ENCODE results near the gene ZNF367. TPM values are rescaled to one million over a fixed set of nuclear protein-coding genes. Genes with fewer than 3 reads are reported as not detected.

ZNF367 gene
- 0.68 and 1.8 TPM in 2 replicates for total RNA-seq

GRCh38 chr9:96418083-96418919, at the start of gene ZNF367:
Gene ZNF367, minus strand, starts transcription at chr9:96418370. Its CDS starts 338 bp downstream, at chr9:96418032.
- DNase-seq (ENCODE audit: extremely low read depth, low read depth, low spot score), result no peak

GRCh38 chr9:96467784-96468183, 49.6 kb upstream of the ZNF367 start:
- no peak for DNase-seq (ENCODE audit: extremely low read depth, low read depth, low spot score)

- DNase-seq (ENCODE audit: extremely low read depth, low read depth, low spot score), result no peak
These were observed 46.3 kb upstream of the ZNF367 start for GRCh38 chr9:96464426-96464825.

- no peak for DNase-seq (ENCODE audit: extremely low read depth, low read depth, low spot score)
These were observed 44.4 kb upstream of the ZNF367 start for GRCh38 chr9:96462541-96462940.

GRCh38 chr9:96461336-96461735, 43.2 kb upstream of the ZNF367 start:
- DNase-seq (ENCODE audit: extremely low read depth, low read depth, low spot score), result no peak

- DNase-seq (ENCODE audit: extremely low read depth, low read depth, low spot score), result no peak
These were observed 42.7 kb upstream of the ZNF367 start for GRCh38 chr9:96460882-96461281.

DNA sequence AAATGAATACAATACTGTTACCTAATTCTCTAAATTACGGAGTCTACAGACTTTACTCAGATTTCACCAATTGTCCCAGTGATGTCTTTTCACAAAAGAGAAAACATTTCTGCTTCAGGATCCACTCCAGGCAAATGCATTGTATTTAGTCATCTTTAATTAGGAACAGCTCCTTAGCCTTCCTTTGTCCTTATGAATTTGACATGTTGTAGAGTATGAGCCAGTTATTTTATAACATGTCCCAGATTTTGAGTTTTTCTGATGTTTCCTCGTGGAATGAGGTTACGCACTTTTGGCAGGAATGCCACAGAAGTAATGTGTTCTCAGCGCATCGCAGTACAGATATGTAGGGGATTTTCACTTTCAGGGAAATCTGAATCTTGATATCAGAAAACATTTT, 42.3 kb upstream of the ZNF367 start:
- DNase-seq (ENCODE audit: extremely low read depth, low read depth, low spot score), result no peak

- no peak for DNase-seq (ENCODE audit: extremely low read depth, low read depth, low spot score)
These were observed 41.3 kb upstream of the ZNF367 start for GRCh38 chr9:96459268-96460007.

DNA sequence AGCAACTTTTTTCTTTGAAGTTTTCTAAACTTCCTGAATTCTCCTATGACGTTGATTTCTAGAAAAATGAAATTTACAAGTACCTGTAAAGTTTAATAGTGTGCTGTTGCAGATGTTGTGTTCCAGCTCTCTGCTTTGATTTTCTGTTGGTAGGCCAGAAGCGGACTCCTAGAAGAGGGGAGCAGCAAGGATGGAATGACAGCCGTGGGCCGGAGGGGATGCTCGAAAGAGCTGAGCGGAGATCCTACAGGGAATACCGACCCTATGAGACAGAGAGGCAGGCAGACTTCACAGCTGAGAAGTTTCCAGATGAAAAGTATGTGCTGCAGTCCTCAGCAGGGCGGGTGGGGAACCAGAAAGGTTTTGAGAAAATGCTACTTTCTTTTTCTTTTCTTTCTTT, 40.1 kb upstream of the ZNF367 start:
- DNase-seq (ENCODE audit: extremely low read depth, low read depth, low spot score), result no peak

DNA sequence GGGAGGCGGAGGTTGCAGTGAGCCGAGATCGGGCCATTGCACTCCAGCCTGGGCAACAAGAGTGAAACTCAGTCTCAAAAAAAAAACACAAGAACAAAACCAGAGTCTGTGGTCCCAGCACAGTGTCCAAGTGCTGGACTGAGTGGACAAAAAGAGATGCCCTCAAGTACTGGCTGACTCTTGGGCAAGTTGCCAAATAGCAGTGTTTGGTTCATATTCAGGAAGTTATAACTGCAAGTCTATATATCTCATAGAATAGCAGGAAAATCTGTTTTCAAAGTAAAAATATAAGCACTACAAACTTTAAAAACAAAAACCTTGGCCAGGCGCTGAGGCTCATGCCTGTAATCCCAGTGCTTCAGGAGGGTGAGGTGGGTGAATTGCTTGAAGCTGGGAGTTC, 39.1 kb upstream of the ZNF367 start:
- peak; percentile 36 for DNase-seq (ENCODE audit: extremely low read depth, low read depth, low spot score)

GRCh38 chr9:96453625-96454024, 35.5 kb upstream of the ZNF367 start:
- no peak for DNase-seq (ENCODE audit: extremely low read depth, low read depth, low spot score)

DNA sequence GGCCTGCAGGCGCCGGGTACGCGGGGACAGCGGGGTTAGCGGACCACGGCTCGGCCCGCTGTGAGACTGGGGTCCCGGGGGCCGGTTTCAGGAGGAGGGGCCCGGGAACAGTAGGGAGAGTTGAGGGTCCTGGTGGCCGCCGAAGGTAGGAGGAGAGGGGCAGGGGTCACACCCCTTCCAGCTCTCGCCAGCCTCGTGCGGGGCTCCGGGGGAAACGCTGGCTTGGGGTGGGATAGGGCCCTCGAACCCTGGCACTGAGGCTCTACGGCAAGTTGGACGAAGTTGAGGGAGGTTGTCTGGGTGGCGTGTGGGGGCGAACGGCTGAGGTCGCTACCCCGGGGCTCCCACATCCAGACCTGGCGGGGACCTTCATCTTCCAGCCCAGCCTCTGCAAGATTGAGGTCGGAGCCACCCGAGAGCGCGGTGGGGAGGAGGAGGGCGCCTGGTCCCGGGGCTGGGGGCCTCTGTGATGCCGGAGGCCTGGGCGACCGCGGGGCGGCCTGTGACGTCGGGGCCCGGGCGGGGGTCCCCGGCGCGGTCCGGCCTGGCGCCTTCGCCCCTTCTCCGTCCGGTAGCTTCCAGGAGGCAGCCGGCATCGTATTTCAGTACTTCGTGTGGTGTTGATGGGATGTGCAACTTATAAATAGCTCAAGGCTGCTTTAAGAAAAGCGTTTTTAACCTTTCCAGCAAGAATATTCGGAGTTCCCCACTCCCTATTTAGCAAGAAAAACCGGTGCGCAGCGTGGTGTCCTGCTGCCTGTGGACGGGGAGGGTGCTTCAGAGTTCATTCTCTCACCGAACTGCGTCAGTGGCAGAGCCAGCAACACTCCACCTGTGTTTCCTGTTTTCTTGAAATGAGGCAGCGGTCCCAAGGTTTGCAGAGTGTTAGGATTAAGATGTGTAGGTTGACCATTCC, 32.7 kb upstream of the ZNF367 start:
- no peak for DNase-seq (ENCODE audit: extremely low read depth, low read depth, low spot score)

DNA sequence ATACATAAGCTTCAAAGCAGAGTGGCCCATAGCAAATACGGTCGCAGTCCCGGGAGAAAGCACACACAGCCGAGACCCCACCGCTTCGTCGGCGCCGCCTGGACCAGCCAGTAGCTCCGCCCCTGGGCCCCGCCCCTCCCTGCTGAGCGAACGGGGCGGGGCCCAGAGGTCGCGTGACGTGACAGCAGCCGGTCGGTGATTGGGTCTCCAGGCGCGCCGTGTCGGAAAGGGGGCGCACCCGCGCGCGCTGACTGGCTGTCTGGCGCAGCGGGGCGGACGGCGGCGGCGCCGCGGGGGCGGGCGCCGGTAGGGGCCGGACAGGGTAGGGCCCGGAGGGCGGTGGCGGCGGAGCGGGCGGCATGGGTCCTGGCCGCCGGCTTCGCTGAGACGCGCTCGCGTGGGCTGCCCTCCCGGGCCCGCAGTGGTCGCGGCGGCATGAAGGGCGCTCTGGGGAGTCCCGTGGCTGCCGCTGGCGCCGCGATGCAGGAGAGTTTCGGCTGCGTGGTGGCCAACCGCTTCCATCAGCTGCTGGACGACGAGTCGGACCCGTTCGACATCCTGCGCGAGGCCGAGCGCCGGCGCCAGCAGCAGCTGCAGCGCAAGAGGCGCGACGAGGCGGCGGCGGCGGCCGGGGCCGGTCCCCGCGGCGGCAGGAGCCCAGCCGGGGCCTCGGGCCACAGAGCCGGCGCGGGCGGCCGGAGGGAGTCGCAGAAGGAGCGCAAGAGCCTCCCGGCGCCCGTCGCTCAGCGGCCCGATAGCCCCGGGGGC, 31.9 kb upstream of the ZNF367 start, which contains the start of gene HABP4:
HABP4 (plus strand) TSS at position 325 of the 768 bp plus-strand sequence; CDS start at position 436, 111 bp downstream.
- DNase-seq (ENCODE audit: extremely low read depth, low read depth, low spot score), result no peak

DNA sequence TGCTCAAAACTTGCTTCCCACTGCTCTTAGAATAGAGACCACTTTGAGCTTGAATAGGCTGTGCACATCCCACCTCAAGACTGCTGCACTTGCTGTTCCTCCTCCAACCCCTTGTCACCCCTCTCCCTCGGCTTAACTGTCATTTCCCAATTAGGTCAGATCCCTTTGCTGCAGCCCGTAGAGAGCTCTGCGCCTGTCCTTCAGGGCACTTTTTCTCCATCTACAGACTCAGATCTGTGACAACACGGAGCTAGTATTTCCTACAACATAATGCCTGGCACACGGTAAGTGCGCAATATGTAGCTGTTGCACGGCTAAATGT, 31.3 kb upstream of the ZNF367 start:
- no peak for DNase-seq (ENCODE audit: extremely low read depth, low read depth, low spot score)

DNA sequence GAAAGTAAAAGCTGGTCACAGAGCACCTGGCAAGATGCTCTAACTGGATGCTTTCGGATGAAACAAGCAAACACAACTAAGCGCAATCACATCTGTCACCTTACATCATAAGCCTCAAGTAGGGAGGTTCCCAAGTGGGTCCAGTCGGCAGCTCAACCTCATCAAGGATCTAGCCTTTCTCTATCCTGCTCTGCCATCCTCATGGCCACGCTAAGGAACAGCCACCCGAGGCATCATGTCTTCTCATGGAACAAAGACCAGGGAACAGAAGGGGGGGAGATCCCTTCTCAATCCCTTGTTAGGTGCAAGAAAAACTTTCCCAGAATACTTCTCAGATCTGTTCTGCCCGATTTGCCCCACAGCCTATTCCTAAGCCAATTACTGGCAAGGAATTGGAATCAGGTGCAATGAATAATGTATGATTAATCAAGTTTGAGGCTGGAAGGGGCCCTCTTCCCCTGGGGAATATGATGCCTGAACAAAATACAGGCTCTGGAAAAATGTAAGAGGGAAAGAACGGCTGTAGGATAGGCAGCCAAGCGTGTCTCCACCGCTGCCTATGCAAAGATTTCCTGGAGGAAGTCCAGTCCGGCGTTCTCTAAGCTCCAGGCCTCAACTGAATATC, 30.5 kb upstream of the ZNF367 start:
- no peak for DNase-seq (ENCODE audit: extremely low read depth, low read depth, low spot score)

- no peak for DNase-seq (ENCODE audit: extremely low read depth, low read depth, low spot score)
These were observed 29.2 kb upstream of the ZNF367 start for GRCh38 chr9:96447406-96447805.

DNA sequence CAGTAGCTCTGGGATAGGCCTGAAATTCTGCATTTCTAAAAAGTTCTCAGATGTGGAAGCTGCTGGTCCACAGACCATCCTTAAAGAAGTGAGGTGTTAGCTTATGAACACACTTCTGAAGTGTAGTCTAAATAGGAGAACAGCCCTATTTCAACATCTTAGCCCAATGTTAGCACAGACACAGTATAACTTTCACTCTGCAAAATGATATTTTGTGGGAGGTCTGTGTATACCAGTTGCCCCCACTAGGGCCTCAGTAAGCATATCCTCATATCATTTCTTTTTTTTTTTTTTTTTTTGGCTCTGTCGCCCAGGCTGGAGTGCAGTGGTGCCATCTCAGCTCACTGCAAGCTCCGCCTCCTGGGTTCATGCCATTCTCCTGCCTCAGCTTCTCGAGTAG, 24.3 kb upstream of the ZNF367 start:
- no peak for DNase-seq (ENCODE audit: extremely low read depth, low read depth, low spot score)

DNA sequence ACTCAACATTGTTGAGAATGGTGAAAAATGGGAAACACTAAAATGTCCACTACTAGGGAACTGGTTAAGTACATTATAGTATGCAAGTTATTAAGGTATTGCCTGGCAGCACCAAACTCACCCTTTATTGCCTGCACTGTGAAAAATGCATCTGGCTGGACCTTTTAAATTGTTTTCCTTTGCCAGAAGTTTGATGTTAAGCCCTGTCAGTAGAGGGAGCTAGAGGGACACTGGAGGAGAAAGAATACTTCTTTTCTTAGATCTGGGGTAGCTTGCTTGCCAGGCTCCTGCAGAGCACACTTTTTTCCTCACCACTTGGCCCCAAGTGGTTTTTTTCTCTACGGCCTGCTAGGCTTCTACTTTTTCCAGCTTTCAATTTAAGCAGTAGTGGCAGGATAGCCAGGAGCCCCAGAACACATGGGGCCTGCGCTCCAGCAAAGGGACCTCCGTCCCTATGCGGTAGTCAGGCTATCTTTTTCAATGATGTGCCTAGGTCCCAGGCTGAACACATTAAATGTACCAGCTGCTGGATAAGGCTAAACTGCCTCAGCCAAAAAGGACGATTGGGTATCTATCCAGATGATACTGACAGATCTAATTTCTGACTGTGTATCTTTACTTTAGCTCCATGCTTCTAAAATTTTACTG, 23.8 kb upstream of the ZNF367 start:
- DNase-seq (ENCODE audit: extremely low read depth, low read depth, low spot score), result no peak

- no peak for DNase-seq (ENCODE audit: extremely low read depth, low read depth, low spot score)
These were observed 22.6 kb upstream of the ZNF367 start for GRCh38 chr9:96440671-96441199.
